Neural cell (in vitro differentiated cells): ENCODE data around the gene P4HA3. TPM values are rescaled to one million over a fixed set of nuclear protein-coding genes. Genes with fewer than 3 reads are reported as not detected.

Experiments
- H2AFZ ChIP-seq: fragments of 200-600, 300-800 bp; sonication (generic), shearing (Covaris generic); 2 replicates; pipeline ENCODE4 v1.6.0; 2014; ENCODE audit warnings: low read depth, mild to moderate bottlenecking, antibody characterized with exemption, low read length, moderate library complexity
- H3F3A ChIP-seq: fragments of 200-600 bp; shearing (Covaris generic); 2 replicates; pipeline ENCODE4 v1.6.1; 2016; ENCODE audit warnings: mild to moderate bottlenecking, moderate library complexity, mixed read lengths, antibody characterized with exemption, low read length; ENCODE audit not compliant: insufficient read depth, poor library complexity, severe bottlenecking
- H3K27ac ChIP-seq: fragments of 200-600, 300-800 bp; sonication (generic), shearing (Covaris generic); 2 replicates; pipeline ENCODE4 v1.5.1; 2014; ENCODE audit warnings: mild to moderate bottlenecking, low read length, moderate library complexity
- H3K27me3 ChIP-seq: fragments of 300-800, 200-600 bp; sonication (generic), shearing (Covaris generic); 2 replicates; pipeline ENCODE4 v1.6.0; 2014; ENCODE audit warnings: mild to moderate bottlenecking, low read depth, low read length, moderate library complexity; ENCODE audit not compliant: insufficient read depth
- H3K36me3 ChIP-seq: fragments of 300-800, 200-600 bp; sonication (generic), shearing (Covaris generic); 2 replicates; pipeline ENCODE4 v1.5.1; 2014; ENCODE audit warnings: mild to moderate bottlenecking, antibody characterized with exemption, low read length, moderate library complexity; ENCODE audit not compliant: insufficient read depth
- H3K4me2 ChIP-seq: fragments of 300-800, 200-600 bp; sonication (generic), shearing (Covaris generic); 2 replicates; pipeline ENCODE4 v1.6.0; 2014; ENCODE audit warnings: mild to moderate bottlenecking, low read length
- H3K4me3 ChIP-seq: fragments of 300-800, 200-600 bp; sonication (generic), shearing (Covaris generic); 2 replicates; pipeline ENCODE4 v1.5.1; 2014; ENCODE audit warnings: mild to moderate bottlenecking, low read length, moderate library complexity
- H3K79me2 ChIP-seq: fragments of 200-600 bp; shearing (Covaris generic); replicated peaks from 2 replicates; pipeline ENCODE4 v1.6.0; 2014; ENCODE audit warnings: mild to moderate bottlenecking, low read length, moderate library complexity; ENCODE audit not compliant: insufficient read depth
- H3K9ac ChIP-seq: fragments of 300-800, 200-600 bp; sonication (generic), shearing (Covaris generic); 2 replicates; pipeline ENCODE4 v1.6.1; 2016; ENCODE audit warnings: mild to moderate bottlenecking, low read length, mixed read lengths
- H3K9me2 ChIP-seq: fragments of 200-600 bp; shearing (Covaris generic); 2 replicates; pipeline ENCODE4 v1.6.1; 2016; ENCODE audit warnings: mild to moderate bottlenecking, low read length, mixed read lengths; ENCODE audit not compliant: insufficient read depth
- H3K9me3 ChIP-seq: fragments of 200-600, 300-800 bp; sonication (generic), shearing (Covaris generic); 2 replicates; pipeline ENCODE4 v1.6.1; 2016; ENCODE audit warnings: mild to moderate bottlenecking, mixed run types, low read length, moderate library complexity, mixed read lengths
- H4K20me1 ChIP-seq: fragments of 200-600 bp; shearing (Covaris generic); 2 replicates; pipeline ENCODE4 v1.6.1; 2016; ENCODE audit warnings: mild to moderate bottlenecking, mixed run types; ENCODE audit not compliant: insufficient read depth
- EP300 ChIP-seq: fragments of 450-650 bp; conservative IDR thresholded peaks from 2 replicates; pipeline ENCODE4 v1.6.1; 2014; ENCODE audit warnings: antibody characterized with exemption, mild to moderate bottlenecking, moderate library complexity; ENCODE audit not compliant: poor library complexity, severe bottlenecking
- EZH2 ChIP-seq: fragments of 200-600, 300-800 bp; shearing (Covaris generic), sonication (generic); IDR thresholded peaks from 2 replicates; pipeline ENCODE4 v1.6.1; 2014; ENCODE audit warnings: antibody characterized with exemption, low read length, borderline replicate concordance, mild to moderate bottlenecking; ENCODE audit not compliant: insufficient read depth, poor library complexity, severe bottlenecking
- MXI1 ChIP-seq: fragments of 450-650 bp; conservative IDR thresholded peaks from 2 replicates; pipeline ENCODE4 v1.6.1; 2014; ENCODE audit warnings: antibody characterized with exemption, mild to moderate bottlenecking; ENCODE audit not compliant: poor library complexity, severe bottlenecking
- POLR2AphosphoS5 ChIP-seq: IDR thresholded peaks from 2 replicates; pipeline ENCODE4 v1.6.1; 2012
- RAD21 ChIP-seq: fragments of 450-650 bp; conservative IDR thresholded peaks from 2 replicates; pipeline ENCODE4 v1.6.1; 2014; ENCODE audit warnings: antibody characterized with exemption, mild to moderate bottlenecking, moderate library complexity
- SMC3 ChIP-seq: fragments of 450-650 bp; conservative IDR thresholded peaks from 2 replicates; pipeline ENCODE4 v1.6.1; 2014; ENCODE audit warnings: antibody characterized with exemption, mild to moderate bottlenecking, moderate library complexity; ENCODE audit not compliant: poor library complexity
- TAF1 ChIP-seq: IDR thresholded peaks from 2 replicates; pipeline ENCODE4 v1.6.1; 2012; ENCODE audit warnings: low read depth
- polyA plus RNA-seq: library from polyadenylated mRNA; depleted of rRNA; stranded (reverse); fragments of >200 nt; gene quantifications from 2 replicates; pipeline ENCODE4 v1.2.3, GENCODE V29; 2014
- TF ChIP-seq, protein P1 (sequence below): IDR thresholded peaks from 2 replicates; pipeline ENCODE4 v1.6.1; 2012; ENCODE audit warnings: borderline replicate concordance
- TF ChIP-seq, protein P2 (sequence below): fragments of 450-650 bp; IDR thresholded peaks from 2 replicates; pipeline ENCODE4 v1.5.1; 2014; ENCODE audit warnings: antibody characterized with exemption, mild to moderate bottlenecking, moderate library complexity; ENCODE audit not compliant: poor library complexity, severe bottlenecking

Gene P4HA3
- polyA plus RNA-seq, 1 donor from 2014 or later, result not detected

DNA sequence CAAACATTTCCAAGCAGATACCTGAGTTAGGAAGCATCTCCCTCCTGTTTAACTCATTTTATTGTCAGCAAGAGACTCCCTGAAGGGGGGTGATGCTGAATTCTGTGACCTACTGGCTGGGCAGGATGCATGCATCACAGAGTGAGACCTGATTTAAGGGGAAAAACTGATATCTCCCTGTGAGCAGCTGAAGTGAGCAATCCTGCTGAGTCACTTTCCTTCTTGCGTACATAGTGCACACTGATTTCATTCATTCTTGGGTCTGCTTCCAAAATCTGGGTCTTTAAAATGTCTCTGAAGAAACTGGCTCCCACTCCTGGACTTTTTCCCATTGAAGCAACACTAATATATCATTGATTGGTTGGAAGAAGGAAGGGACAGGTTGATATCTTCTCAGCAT is 23.3 kb downstream of the P4HA3 start:
- Histone ChIP-seq H2AFZ (no peak overlapping the region), H3K9me3 (no peaks in the 10 kb centered on the region)

DNA sequence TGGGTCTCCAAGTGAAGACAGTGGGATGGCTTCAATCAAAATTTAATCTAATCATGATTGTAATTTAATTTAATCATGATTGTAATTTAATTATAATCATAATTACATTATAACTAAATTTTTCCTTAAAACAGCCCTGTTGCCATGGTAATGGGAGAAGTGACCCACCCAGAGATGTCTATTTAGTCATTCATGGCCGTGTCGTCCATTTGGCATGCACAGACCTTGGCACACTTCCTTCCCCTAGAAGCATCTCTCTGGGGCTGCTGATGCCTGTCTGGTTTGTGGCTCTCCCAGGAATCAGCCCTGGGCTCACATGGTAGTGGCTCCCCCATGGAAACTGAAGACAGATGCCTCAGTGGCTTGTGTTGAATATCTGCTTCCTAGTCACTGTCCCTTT is 27.0 kb downstream of the P4HA3 start:
- no peaks in the 10 kb centered on the region for H3K9me3 ChIP-seq
- no peaks in the 10 kb centered on the region for H3K9me2 ChIP-seq
- no peaks in the 10 kb centered on the region for H3K27me3 ChIP-seq
- H3K9ac ChIP-seq, result no peak overlapping the region
- H3K36me3 ChIP-seq, result no peaks in the 10 kb centered on the region
- no peak overlapping the region for H3K27ac ChIP-seq
- no peak for TF ChIP-seq POLR2AphosphoS5
- no peak for TF ChIP-seq SMC3
- no peak for TF ChIP-seq TAF1
- TF ChIP-seq, protein P1, sequence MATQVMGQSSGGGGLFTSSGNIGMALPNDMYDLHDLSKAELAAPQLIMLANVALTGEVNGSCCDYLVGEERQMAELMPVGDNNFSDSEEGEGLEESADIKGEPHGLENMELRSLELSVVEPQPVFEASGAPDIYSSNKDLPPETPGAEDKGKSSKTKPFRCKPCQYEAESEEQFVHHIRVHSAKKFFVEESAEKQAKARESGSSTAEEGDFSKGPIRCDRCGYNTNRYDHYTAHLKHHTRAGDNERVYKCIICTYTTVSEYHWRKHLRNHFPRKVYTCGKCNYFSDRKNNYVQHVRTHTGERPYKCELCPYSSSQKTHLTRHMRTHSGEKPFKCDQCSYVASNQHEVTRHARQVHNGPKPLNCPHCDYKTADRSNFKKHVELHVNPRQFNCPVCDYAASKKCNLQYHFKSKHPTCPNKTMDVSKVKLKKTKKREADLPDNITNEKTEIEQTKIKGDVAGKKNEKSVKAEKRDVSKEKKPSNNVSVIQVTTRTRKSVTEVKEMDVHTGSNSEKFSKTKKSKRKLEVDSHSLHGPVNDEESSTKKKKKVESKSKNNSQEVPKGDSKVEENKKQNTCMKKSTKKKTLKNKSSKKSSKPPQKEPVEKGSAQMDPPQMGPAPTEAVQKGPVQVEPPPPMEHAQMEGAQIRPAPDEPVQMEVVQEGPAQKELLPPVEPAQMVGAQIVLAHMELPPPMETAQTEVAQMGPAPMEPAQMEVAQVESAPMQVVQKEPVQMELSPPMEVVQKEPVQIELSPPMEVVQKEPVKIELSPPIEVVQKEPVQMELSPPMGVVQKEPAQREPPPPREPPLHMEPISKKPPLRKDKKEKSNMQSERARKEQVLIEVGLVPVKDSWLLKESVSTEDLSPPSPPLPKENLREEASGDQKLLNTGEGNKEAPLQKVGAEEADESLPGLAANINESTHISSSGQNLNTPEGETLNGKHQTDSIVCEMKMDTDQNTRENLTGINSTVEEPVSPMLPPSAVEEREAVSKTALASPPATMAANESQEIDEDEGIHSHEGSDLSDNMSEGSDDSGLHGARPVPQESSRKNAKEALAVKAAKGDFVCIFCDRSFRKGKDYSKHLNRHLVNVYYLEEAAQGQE, result no peak
- no peak for TF ChIP-seq EZH2
- no peak for TF ChIP-seq MXI1
- TF ChIP-seq EP300, result no peak
- TF ChIP-seq, protein P2, sequence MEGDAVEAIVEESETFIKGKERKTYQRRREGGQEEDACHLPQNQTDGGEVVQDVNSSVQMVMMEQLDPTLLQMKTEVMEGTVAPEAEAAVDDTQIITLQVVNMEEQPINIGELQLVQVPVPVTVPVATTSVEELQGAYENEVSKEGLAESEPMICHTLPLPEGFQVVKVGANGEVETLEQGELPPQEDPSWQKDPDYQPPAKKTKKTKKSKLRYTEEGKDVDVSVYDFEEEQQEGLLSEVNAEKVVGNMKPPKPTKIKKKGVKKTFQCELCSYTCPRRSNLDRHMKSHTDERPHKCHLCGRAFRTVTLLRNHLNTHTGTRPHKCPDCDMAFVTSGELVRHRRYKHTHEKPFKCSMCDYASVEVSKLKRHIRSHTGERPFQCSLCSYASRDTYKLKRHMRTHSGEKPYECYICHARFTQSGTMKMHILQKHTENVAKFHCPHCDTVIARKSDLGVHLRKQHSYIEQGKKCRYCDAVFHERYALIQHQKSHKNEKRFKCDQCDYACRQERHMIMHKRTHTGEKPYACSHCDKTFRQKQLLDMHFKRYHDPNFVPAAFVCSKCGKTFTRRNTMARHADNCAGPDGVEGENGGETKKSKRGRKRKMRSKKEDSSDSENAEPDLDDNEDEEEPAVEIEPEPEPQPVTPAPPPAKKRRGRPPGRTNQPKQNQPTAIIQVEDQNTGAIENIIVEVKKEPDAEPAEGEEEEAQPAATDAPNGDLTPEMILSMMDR, result no peak
- H3K4me3 ChIP-seq, result no peak overlapping the region
- no peaks in the 10 kb centered on the region for H4K20me1 ChIP-seq
- H2AFZ ChIP-seq, result no peak overlapping the region
- no peaks in the 10 kb centered on the region for H3K79me2 ChIP-seq
- H3K4me2 ChIP-seq, result no peak overlapping the region
- no peaks in the 10 kb centered on the region for H3F3A ChIP-seq

More for the DNA sequence above, 23.3 kb downstream of the P4HA3 start:
- no peak overlapping the region for H3K27ac ChIP-seq
- no peak overlapping the region for H3K4me3 ChIP-seq
- no peaks in the 10 kb centered on the region for H3K79me2 ChIP-seq
- TF ChIP-seq EP300 (no peak), EZH2 (no peak), SMC3 (no peak), MXI1 (no peak), TAF1 (no peak), POLR2AphosphoS5 (no peak), RAD21 (no peak)
- TF ChIP-seq, protein P1, result no peak
- TF ChIP-seq, protein P2, result no peak
- H3F3A ChIP-seq, result no peaks in the 10 kb centered on the region
- no peak overlapping the region for H3K4me2 ChIP-seq
- H3K9me2 ChIP-seq, result no peaks in the 10 kb centered on the region
- H4K20me1 ChIP-seq, result no peaks in the 10 kb centered on the region
- H3K9ac ChIP-seq, result no peak overlapping the region
- H3K27me3 ChIP-seq, result no peaks in the 10 kb centered on the region
- H3K36me3 ChIP-seq, result no peaks in the 10 kb centered on the region
